HG02571 (cell line): Measurements from ENCODE around the gene PRR35.
A peak's percentile ranks its signal among the peaks of the same experiment; 100 is the strongest.

Experiments used
- ATAC-seq: cut with Tn5 transposase; IDR thresholded peaks from one replicate; pipeline ENCODE4 v1.9.1; 2021; ENCODE audit warnings: mild to moderate bottlenecking, moderate library complexity; ENCODE audit not compliant: unreplicated experiment

The PRR35 gene

DNA sequence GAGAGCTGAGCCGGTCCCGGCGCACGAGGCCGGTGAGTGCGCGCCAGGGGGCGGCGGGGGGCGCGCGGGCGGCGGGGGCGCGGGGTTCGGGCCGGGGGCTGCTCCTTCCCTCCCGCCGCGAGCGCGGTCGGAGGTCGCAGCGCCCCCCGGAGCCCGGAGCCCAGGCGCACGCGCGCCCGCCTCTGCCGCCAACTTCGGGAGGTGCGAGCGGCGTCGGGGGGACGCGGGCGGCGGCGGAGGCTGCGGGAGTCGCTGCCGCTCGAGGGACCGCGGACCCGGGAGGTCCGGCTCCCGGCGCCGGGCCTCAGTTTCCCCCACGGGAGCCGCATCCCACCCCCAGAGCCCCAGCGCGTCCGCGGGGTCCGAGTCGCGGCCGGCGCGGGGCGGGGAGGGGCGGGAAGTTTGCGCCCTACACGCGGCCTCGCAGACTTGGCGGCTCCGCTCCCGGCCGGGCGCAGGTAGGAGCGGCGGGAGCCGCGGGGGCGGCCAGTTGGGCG, at the start of gene PRR35:
TSS of gene PRR35 (plus strand) at position 191 of the 497 bp plus-strand sequence. CDS start 2,901 bp downstream, outside the sequence.
- no peak for ATAC-seq

DNA sequence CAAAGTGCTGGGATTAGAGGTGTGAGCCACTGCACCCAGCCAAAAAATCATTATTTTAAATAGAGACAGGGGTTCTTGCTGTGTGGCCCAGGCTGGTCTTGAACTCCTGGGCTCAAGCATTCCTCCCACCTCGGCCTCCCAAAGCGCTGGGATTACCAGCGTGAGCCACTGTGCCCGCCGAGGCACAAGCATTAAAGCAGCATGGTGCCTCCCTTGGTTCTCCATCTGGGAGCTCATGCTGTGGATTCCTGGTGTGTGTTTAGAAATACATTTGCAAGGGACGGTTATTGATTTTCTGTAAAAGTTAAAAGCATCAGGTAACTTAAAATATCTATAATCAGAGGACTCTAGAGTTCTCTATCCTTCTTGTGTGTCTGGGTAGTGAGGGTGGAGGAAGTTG, 47.4 kb upstream of the PRR35 start:
- no peak for ATAC-seq

DNA sequence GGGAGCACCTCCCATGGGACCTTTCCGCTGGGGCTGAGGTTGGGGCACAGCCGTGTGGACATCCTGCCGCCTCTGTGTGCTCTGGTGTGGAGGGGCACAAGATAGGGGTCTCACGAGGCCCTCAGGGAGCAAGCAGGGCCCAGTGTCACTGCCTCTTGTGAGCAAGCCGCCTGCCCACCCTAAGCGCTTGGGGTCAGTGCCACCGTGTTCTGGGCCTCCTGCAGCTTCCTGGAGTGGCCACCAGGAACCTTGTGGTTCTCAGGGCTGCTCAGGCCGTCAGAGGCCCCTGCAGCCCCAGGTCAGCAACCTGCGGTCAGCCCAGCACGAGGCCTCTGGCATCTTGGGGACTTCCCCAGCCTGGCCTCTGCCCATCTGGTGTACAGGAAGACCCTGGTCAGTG, 46.2 kb upstream of the PRR35 start:
- ATAC-seq, result no peak

DNA sequence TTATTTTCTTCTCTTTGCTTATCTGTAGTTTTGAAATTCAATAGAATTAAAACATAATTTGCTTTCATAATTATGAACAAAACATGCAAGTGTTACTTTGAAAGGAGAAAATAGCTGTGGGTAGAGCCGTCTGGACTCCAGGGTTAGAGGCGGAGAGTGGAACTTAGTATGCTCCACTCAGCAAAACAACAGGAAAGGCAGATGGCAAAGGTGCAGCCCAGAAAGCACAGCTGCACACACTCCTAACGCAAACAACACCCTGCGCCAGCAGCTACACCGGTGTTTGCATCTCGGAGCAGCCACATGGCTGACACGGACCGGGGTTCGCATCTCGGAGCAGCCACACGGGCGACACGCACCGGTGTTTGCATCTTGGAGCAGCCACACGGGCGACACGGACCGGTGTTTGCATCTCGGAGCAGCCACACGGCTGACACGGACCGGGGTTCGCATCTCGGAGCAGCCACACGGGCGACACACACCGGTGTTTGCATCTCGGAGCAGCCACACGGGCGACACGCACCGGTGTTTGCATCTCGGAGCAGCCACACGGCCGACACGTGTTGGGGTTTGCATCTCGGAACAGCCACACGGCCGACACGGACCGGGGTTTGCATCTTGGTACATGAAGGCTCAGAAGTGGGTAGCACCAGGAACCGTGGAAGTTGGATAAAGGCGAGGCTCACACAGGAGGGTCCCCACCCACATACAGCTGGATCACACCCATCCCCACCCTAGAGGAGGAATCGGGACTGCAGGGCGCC, 44.8 kb upstream of the PRR35 start:
- ATAC-seq, result no peak

DNA sequence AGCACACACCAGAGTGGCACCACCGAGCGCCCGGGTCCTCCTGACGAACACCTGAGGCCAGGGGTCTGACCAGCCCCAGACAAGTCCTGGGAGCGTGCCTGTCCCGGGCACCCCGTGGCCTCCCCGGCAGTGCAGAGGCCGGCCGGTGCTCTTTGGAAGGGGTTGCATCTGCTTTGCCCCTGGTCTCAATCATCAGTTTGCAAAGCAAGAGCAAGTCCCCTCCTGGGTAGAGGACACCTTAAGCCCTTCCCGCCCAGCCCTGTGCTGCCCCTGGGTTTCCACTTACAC, 44.3 kb upstream of the PRR35 start:
- ATAC-seq, result no peak

DNA sequence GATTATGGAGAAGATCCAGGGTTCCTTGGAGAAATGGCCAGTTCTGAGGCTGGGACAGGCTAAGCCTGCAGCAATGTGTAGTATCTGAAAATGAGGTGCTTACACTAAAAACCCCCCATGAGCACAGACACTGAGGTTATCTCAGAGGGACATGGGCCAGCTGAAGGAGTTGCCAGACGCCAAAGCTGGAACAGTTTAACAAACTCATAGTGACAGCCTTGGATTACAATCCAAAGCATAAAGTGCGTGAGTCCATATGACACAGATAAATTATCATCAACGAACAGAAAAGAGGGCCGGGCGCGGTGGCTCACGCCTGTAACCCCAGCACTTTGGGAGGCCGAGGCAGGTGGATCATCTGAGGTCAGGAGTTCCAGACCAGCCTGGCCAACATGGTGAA, 43.9 kb upstream of the PRR35 start:
- no peak for ATAC-seq

DNA sequence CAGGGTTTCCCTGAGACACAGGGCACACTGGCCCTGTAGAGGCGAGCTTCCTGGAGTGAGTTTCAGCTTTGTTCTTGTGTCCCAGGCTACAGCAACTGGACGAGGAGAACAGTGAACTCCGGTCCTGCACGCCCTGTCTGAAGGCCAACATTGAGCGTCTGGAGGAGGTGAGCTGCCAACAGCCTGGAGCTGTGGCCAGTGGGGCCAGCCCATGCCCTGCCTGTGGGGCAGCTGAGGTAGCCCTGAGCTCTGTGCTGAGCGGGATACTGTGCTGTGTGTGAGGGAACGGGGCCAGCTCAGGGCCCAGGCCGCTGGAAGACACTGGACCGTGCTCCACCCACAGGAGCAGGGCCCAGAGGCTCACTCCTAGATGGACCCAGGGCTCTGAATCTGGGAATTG, 41.3 kb upstream of the PRR35 start:
- no peak for ATAC-seq

DNA sequence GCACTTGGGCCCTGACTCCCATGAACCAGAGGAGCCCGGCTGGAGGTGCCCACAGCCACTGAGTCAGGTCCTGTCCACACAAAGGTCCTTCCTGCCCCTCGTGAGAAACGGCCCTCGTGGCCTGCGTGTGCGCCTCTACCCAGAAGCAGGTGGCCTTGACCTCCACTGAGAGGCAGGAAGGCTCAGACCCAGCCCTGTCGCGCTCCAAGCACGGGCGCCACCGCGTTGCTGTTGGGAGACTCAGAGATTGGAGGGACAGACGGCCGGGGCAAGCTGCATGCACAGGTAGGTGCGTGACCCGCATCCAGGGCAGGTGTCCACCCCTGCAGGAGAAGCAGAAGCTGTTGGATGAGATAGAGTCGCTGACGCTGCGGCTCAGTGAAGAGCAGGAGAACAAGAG, 40.8 kb upstream of the PRR35 start:
- no peak for ATAC-seq

DNA sequence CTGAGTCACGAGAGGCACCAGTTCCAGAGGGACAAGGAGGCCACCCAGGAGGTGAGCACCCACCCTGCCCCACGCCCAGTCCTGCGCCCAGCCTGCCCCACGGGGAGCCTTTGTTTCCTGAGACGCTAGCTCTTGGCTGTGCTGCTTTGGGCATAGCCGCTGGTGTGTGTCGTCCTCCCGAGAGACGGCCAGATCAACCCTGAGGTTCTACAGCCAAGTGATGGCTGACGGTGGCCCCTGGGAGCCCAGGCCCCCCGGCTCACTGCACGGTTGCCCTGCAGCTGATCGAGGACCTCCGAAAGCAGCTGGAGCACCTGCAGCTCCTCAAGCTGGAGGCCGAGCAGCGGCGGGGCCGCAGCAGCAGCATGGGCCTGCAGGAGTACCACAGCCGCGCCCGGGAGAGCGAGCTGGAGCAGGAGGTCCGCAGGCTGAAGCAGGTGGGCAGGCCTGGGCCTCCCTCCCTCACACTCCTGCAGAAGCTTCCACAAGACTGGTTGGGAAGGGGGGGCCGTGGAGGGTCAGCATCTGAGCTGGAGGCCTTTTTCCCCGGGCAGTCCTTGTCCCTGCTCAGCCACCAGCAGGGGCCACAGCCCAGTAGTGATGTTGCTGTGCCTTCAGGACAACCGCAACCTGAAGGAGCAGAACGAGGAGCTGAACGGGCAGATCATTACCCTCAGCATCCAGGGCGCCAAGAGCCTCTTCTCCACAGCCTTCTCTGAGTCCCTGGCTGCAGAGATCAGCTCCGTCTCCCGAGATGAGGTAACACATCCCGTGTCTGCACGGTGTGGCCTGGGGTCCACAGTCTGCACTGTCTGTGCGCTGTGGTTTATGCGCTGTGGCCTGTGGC, 40.1 kb upstream of the PRR35 start:
- no peak for ATAC-seq

DNA sequence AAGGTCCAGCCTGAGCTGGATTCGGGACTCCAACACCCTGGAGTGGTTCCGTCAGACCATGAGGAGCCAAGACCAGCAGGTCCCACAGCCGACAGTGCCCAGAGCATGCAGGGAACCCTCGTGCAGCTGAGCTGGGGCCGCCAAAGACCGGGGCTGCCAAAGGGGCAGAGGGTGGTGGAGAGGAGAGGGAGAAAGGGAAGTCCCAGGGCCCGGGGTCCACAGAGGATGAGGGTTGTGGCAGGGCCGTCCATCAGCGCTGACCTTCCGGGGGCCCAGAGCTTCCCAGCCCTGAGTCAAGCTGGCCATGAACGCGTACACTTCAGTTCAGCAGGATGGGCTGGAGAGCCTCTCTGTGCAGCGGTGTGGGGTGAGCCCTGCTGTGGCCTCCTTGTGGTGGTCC, 39.3 kb upstream of the PRR35 start:
- no peak for ATAC-seq

DNA sequence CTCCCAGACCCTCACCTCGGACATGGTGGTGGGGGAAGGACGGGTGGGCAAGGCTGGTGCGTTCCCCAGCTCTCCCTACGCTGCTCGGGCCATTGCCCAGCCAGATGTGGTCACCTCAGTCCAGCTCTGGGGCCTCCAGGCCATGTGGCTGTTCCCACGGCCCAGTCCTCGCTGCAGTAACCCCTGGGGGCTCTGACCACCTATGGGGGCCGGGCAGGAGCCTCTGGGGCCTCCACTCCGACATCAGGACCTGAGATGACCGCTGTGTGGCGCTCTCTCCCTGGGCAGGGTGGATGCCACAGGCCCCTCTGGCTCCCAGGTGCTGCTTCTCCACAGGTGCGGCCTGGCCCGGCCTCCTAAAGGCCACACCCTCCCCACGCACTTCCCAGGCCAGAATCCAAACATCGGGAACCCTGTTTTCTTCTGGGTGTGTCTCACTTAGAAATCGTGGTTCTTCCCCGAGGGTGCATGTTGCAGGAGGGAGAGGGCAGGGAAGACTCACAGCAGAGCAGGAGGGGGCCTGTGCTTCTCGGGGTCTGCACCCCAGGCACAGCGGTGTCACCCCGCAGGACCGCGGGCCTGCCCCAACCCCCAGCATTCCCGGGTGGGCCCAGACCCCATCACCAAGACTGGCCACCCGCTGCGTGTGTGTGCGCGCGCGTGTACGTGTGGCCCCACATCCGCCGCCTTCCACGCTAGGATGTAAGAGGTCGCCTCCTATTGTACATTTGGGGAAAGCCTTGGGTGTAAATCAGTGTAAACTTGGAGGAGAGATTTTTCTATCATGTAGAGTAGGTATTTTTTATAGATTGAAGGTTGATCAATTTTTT, 38.6 kb upstream of the PRR35 start:
- ATAC-seq, result no peak

DNA sequence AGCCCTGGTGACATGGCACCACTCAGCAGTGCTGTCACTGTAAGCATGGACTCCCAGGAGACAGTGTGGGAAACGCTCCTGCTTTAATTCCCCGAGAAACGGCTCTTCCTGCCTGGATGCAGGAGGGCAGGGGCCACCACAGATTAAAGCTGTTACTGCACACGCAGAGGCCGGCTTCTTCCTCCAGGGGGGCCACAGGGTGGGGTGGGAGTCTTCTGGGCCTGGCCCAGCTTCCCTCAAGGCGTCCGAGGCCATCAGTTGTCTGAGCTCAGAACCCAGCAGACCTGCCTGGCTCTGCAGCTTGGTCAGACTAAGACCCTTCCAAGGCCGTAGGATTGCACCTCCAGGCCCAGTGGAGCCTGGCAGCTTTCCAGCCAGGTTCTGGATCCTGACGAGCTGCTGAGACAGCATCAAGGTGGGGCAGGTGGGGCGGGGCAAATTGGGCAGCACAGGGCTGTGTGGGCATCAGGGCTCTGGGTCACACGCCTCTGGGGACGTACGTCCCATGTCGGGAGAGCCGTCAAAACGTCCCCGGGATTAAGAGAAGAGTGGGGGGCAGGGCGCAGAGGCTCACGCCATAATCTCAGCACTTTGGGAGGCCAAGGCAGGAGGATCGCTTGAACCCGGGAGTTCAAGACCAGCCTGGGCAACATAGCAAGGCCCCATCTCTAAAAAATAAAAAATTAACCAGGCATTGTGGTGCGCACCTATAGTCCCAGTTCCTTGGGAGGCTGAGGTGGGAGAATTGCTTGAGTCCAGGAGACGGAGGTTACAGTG, 37.7 kb upstream of the PRR35 start:
- ATAC-seq, result no peak

DNA sequence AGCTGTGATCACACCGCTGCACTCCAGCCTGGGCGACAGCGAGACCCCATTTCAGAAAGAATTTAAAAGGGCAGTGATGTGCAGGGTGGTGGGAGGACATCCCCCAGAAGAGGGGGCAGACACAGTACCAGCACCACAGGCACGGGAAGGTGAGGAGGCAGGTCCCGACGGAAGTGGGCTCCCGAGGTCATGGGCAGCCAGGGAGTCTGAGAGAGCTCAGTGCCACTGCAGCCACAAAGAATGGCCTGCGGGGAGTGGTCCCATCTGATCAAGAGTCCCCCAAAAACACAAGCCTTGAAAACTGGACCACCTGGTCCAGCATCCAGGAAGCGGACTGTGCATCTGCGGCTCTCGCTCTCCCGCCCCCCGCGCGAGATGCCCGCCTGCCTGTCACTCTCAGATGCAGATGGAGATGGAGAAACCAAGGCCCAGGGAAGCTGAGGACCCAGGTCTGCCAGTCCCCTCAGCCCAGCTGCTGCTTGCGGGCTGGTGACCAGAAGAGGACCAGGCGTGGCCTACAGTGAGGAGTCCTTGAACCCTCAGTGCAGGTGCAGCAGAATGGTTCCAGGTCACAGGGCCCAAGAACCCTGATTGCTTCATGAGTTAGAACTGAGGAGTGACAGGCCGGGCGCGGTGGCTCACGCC, 37.0 kb upstream of the PRR35 start:
- no peak for ATAC-seq

DNA sequence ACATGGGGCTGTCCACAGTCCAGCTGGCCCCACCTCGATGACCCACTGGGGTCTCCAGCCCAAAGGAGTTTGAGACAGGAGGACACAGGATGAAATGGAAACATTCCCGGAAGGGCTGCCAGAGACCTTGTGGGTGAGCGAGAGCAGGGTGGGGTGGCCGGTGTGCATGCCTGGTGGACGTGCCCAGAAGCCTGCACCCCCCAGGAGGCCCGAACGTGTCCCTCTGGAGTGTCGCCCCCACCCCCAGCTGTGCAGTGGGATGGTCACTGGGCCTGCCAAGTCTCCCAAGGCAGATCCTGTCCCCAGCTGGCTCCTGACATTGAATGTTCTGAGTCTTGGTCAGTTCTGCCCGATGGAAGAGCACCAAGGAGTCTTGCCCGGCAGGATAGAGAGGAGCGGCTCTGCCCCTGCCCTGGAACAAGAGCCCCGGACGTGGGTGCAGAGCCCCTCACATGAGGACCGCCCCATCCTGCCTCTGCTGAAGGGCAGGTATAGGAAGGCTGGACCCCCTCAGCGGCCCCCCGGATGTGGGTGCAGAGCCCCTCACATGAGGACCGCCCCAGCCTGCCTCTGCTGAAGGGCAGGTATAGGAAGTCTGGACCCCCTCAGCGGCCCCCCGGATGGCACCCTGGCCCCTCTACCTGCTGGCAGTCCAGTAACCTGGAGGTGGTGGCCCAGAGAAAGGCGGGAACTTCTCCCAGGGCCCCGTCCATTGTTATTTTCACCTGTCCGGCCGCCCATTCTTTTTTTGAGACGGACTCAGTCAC, 35.7 kb upstream of the PRR35 start:
- no peak for ATAC-seq

DNA sequence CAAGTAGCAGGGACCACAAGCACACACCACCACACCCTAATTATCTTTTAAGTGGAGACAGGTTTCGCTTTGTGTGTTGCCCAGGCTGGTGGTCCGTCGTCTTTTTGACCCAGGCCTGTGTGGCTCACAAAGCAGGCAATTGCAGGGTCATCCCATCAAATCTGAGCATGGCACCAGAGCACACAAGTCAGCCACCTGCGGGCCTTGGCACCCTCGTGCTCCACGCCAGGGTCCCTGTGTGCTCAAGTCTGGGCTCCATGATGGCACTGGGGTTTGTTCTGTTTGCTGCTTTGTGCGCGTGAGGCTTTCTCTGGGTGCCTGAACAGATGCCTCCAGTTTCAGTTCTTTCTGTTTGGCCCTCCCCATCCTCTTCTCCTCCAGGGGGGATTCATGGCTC, 35.1 kb upstream of the PRR35 start:
- no peak for ATAC-seq

DNA sequence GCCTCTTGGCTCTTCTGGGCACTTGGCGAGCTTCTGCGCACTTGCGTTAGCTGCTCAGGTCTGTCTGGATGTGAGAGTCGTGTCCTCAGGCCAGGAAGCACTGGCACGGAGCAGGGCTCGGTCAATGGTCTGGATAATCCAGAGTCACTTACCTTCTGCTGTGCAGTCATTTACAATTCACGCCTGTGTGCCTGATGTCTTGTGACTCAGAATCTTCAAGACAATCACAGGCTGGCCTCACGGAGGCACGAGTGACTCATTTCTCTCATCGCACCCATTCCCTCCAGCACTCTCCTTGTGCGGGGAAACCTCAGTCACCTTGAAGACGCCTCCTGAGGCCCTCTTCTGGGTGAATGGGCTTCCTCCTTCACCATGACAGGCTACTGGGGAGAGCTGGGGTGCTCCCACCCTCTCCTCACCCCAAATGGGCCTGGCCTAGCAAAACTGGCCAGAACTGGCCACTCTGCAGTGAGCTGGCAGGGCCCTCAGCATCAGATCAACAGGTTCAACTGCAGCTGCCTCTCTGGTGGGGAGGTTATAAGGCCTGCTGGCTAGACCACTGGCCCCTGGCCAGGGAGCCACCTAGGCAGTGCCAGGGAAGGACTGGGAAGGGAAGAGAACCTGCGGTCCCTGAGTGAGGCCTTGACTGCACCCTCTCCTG, 34.5 kb upstream of the PRR35 start:
- ATAC-seq, result no peak

DNA sequence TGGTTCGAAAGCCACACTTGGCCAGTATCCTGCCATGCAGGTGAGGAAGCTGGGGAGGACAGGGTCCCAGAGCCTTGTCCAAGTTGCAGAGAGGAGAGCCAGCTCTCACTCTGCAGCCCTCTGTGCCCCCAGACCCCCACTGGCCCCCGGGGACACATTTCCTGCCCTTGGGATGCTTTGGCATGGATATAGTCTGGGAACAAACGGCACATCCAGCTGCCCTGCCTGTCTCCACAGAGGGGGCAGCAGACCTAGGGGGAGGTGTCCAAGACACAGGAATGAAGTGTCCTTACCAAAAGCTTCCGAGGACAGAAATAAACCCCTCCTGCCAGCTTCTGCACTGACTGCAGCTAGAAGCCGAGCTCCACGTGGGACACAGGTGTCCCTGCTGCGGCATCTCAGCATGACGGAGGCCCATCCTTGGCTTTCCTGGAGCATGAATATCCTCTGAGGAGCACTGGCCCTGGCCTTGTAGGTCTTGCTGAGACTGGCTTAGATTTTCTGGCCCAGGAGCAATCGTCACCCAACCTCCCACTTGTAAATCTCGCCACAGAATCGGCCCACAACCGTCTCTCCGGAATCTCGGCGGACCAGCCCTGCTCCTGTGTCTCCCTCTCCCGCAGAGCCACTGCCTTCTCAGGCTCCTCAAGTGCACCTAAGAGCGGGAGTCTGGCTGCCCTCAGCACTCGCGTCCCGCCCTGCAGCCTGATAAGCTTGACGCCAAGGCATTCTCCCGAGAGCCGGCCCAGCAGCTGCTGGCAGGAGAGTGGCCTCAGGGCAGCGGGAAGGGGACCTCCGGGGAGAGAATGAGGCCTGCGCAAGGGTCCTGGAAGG, 33.8 kb upstream of the PRR35 start:
- peak; percentile 2 for ATAC-seq
